Spleen (tissue), 11 donors: ENCODE measurements around the gene VEGFA. TPM values are rescaled to one million over a fixed set of nuclear protein-coding genes. Genes with fewer than 3 reads are reported as not detected.

ENCODE experiments used
- DNase-seq: peaks from one replicate; pipeline ENCODE4 v3.0.0-alpha.2; 2020
- H3K27ac ChIP-seq, 8 donors: fragments of 200-600 bp; sonication (generic) in 7 of 8; 1 replicate in 4 of 8; 2 replicates in 4 of 8; pipeline versions ENCODE4 v1.5.0 to v1.8.0; 2016 to 2021; ENCODE audit warnings: inconsistent platforms in 4 of 8, mild to moderate bottlenecking in 4 of 8, moderate library complexity in 1 of 8
- H3K27me3 ChIP-seq, 7 donors: fragments of 200-600 bp; sonication (generic) in 6 of 7; replicated peaks in 1 of 7; 1 replicate in 4 of 7; 2 replicates in 3 of 7; pipeline versions ENCODE4 v1.5.0 to v1.8.0; 2016 to 2021; ENCODE audit warnings: inconsistent platforms in 3 of 7, mild to moderate bottlenecking in 1 of 7
- H3K36me3 ChIP-seq, 6 donors: fragments of 200-600 bp; sonication (generic) in 5 of 6; 1 replicate in 4 of 6; 2 replicates in 2 of 6; pipeline versions ENCODE4 v1.5.0 to v1.8.0; 2016 to 2021; ENCODE audit warnings: inconsistent platforms in 2 of 6
- H3K4me1 ChIP-seq, 6 donors: fragments of 200-600 bp; sonication (generic) in 5 of 6; 1 replicate in 3 of 6; 2 replicates in 3 of 6; pipeline versions ENCODE4 v1.5.0 to v1.8.0; 2016 to 2021; ENCODE audit warnings: inconsistent platforms in 3 of 6
- H3K4me3 ChIP-seq, 8 donors: fragments of 200-600 bp; sonication (generic) in 7 of 8; 1 replicate in 4 of 8; 2 replicates in 4 of 8; pipeline versions ENCODE4 v1.5.0 to v1.8.0; 2016 to 2021; ENCODE audit warnings: inconsistent platforms in 4 of 8, mild to moderate bottlenecking in 4 of 8, moderate library complexity in 2 of 8
- H3K9me3 ChIP-seq, 8 donors: fragments of 200-600 bp; sonication (generic) in 7 of 8; 1 replicate in 4 of 8; 2 replicates in 4 of 8; pipeline versions ENCODE4 v1.5.0 to v1.8.0; 2016 to 2021; ENCODE audit warnings: inconsistent platforms in 4 of 8
- CTCF ChIP-seq, 11 experiments: fragments of 200-600 bp in 7 of 11; fragments of 450-650 bp in 4 of 11; sonication (generic) in 4 of 11; IDR thresholded peaks in 8 of 11; conservative IDR thresholded peaks in 3 of 11; 1 replicate in 7 of 11; 2 replicates in 4 of 11; pipeline versions ENCODE4 v1.4.0 to v1.8.0; 2016 to 2021; ENCODE audit warnings: antibody characterized with exemption in 11 of 11, inconsistent platforms in 4 of 11, mild to moderate bottlenecking in 1 of 11
- POLR2A ChIP-seq, 3 donors: fragments of 450-650 bp; IDR thresholded peaks; one replicate each; pipeline ENCODE4 v1.5.1; 2017; ENCODE audit warnings: antibody characterized with exemption in 3 of 3, mild to moderate bottlenecking in 1 of 3
- POLR2AphosphoS5 ChIP-seq, 3 donors: sonication (generic); formaldehyde crosslinking; IDR thresholded peaks; one replicate each; pipeline ENCODE4 v1.5.1; 2017; ENCODE audit warnings: antibody characterized with exemption in 3 of 3
- WGBS, 5 donors: extraction: QIAGEN DNeasy Blood & Tissue Kit in 3 of 5; methylation state at CpG; one replicate each; pipeline versions ENCODE4 v1.1.5 to v1.1.7; 2013 to 2018; 5-methylcytosine and 5-hydroxymethylcytosine counted together
- intact Hi-C: fragments of 100-400 bp; cut with DNase I; formaldehyde crosslinking; loops from one replicate; pipeline ENCODE4 v1.15.0; 2023; ENCODE audit warnings: low total_unique reads
- polyA plus RNA-seq, 3 donors: library from polyadenylated mRNA; stranded (reverse); fragments of 200-250 nt; gene quantifications; one replicate each; pipeline ENCODE4 v1.2.1, GENCODE V29; 2013
- total RNA-seq, 7 donors: library from RNA; depleted of rRNA in 3 of 7; stranded (reverse); fragments of >200 nt in 3 of 7; fragmentation: NEBNext Ultra II Directional in 4 of 7; extraction: Animal tissue kit (Norgen Biotek cat#: 25700) in 4 of 7; gene quantifications; one replicate each; pipeline versions ENCODE4 v1.1.0 to v1.2.1, GENCODE V29; 2016 to 2021
- donor health status: healthy with polysubstance abuse.
- donor health status: DM: no; HTN: no; CAD: no; lungs with moderate emphysema.
- donor health status: DM: no; HTN: no; CAD: no.
- donor health status: Bipolar disorder and iron deficiency.
- donor health status: healthy.
- donor health status: DM: no; HTN: no; CAD: no.
- donor health status: DM: yes; HTN: yes; CAD: no.

VEGFA gene
- total and polyA plus RNA-seq, 10 donors = 31.0 to 486 (median 153) TPM

GRCh38 chr6:43819958-43820357 is 49.9 kb downstream of the VEGFA start:
- DNase-seq = no peak
- peaks cover 0 to 12% (median 3%) of the 10 kb centered on the region in 6 donors for H3K4me1 ChIP-seq
- no peaks in the 10 kb centered on the region for H3K36me3 ChIP-seq
- H3K27me3 ChIP-seq = no peaks in the 10 kb centered on the region
- TF ChIP-seq POLR2A (IDR thresholded peaks at IDR 0.05) = no peak
- no peak for TF ChIP-seq POLR2AphosphoS5 (IDR thresholded peaks at IDR 0.05)
- no peak for TF ChIP-seq CTCF (IDR thresholded peaks at IDR 0.05 in 8 of 11, conservative IDR thresholded peaks at IDR 0.05 in 3 of 11)
- H3K4me3 ChIP-seq = no peak overlapping the region
- no peaks in the 10 kb centered on the region for H3K9me3 ChIP-seq
- WGBS, 5 donors = 67 to 90% (median 77%) methylated on average over 5 of the region's 5 CpGs
- no peak overlapping the region for H3K27ac ChIP-seq
- intact Hi-C loops = no loop called here

- intact Hi-C loops = no loop called here
- DNase-seq = no peak
- H3K27me3 ChIP-seq = no peaks in the 10 kb centered on the region
- H3K9me3 ChIP-seq = no peaks in the 10 kb centered on the region
- no peak for TF ChIP-seq POLR2A (IDR thresholded peaks at IDR 0.05)
- TF ChIP-seq CTCF (IDR thresholded peaks at IDR 0.05 in 8 of 11, conservative IDR thresholded peaks at IDR 0.05 in 3 of 11) = no peak
- TF ChIP-seq POLR2AphosphoS5 (IDR thresholded peaks at IDR 0.05) = no peak
- H3K36me3 ChIP-seq = no peaks in the 10 kb centered on the region
- WGBS, 5 donors = 81 to 95% (median 90%) methylated on average over 6 of the region's 6 CpGs
- peaks cover 0 to 17% (median 6%) of the 10 kb centered on the region in 6 donors for H3K4me1 ChIP-seq
- H3K27ac ChIP-seq = no peak overlapping the region
- H3K4me3 ChIP-seq = no peak overlapping the region
Measured at GRCh38 chr6:43820486-43820885, 50.5 kb downstream of the VEGFA start.

- Histone ChIP-seq H3K36me3 (no peaks in the 10 kb centered on the region), H3K4me1 (peaks cover 0 to 21% (median 10%) of the 10 kb centered on the region in 6 donors), H3K9me3 (no peaks in the 10 kb centered on the region), H3K4me3 (no peak overlapping the region), H3K27me3 (no peaks in the 10 kb centered on the region), H3K27ac (no peak overlapping the region)
- no peak for DNase-seq
- TF ChIP-seq POLR2A (IDR thresholded peaks at IDR 0.05) (no peak), CTCF (IDR thresholded peaks at IDR 0.05 in 8 of 11, conservative IDR thresholded peaks at IDR 0.05 in 3 of 11) (no peak)
- intact Hi-C loops = no loop called here
- 81 to 84% (median 83%) methylated on average over 4 of the region's 4 CpGs for WGBS, 5 donors
Measured at GRCh38 chr6:43821101-43821886, 51.3 kb downstream of the VEGFA start.

GRCh38 chr6:43823390-43823789 is 53.4 kb downstream of the VEGFA start:
- intact Hi-C loops = no loop called here
- H3K36me3 ChIP-seq = no peaks in the 10 kb centered on the region

More at GRCh38 chr6:43823390-43823789, 53.4 kb downstream of the VEGFA start:
- TF ChIP-seq POLR2A (IDR thresholded peaks at IDR 0.05) (no peak), CTCF (IDR thresholded peaks at IDR 0.05 in 8 of 11, conservative IDR thresholded peaks at IDR 0.05 in 3 of 11) (no peak), POLR2AphosphoS5 (IDR thresholded peaks at IDR 0.05) (no peak)
- 91 to 97% (median 93%) methylated on average over 9 of the region's 9 CpGs for WGBS, 5 donors
- H3K4me3 ChIP-seq = no peak overlapping the region
- H3K4me1 ChIP-seq = peaks cover 0 to 21% (median 10%) of the 10 kb centered on the region in 6 donors
- no peaks in the 10 kb centered on the region for H3K27me3 ChIP-seq
- H3K9me3 ChIP-seq = no peaks in the 10 kb centered on the region
- DNase-seq = no peak
- no peak overlapping the region for H3K27ac ChIP-seq
